NT2/D1 (cell line): ENCODE measurements around the gene ZNF837.
A peak's percentile ranks its signal among the peaks of the same experiment; 100 is the strongest.

Experiments
- DNase-seq: peaks from one replicate; pipeline ENCODE4 v3.0.0-alpha.2; 2011; ENCODE audit warnings: low read depth, low spot score
- H3K27me3 ChIP-seq: 2 replicates; pipeline ENCODE4 v1.6.0; 2011; ENCODE audit warnings: mild to moderate bottlenecking; ENCODE audit not compliant: insufficient read length, insufficient read depth
- H3K36me3 ChIP-seq: 2 replicates; pipeline ENCODE4 v1.6.1; 2011; ENCODE audit warnings: mild to moderate bottlenecking, low read length, mixed read lengths; ENCODE audit not compliant: insufficient read depth, insufficient read length
- H3K4me1 ChIP-seq: 2 replicates; pipeline ENCODE4 v1.5.1; 2011; ENCODE audit not compliant: insufficient read depth, insufficient read length
- H3K4me3 ChIP-seq: 2 replicates; pipeline ENCODE4 v1.5.1; 2011; ENCODE audit warnings: low read depth; ENCODE audit not compliant: insufficient read length
- H3K9ac ChIP-seq: 2 replicates; pipeline ENCODE4 v1.6.0; 2011; ENCODE audit warnings: low read depth; ENCODE audit not compliant: insufficient read length
- H3K9me3 ChIP-seq: 2 replicates; pipeline ENCODE4 v1.5.1; 2011; ENCODE audit warnings: mild to moderate bottlenecking, low read length; ENCODE audit not compliant: insufficient read depth
- SUZ12 ChIP-seq: IDR thresholded peaks from 2 replicates; pipeline ENCODE4 v1.6.1; 2011; ENCODE audit not compliant: insufficient read length, insufficient read depth; ENCODE audit errors: extremely low read depth
- YY1 ChIP-seq: IDR thresholded peaks from 2 replicates; pipeline ENCODE4 v1.6.1; 2011; ENCODE audit not compliant: insufficient read length, insufficient read depth
- ZNF274 ChIP-seq: IDR thresholded peaks from 2 replicates; pipeline ENCODE4 v1.6.1; 2011; ENCODE audit warnings: mild to moderate bottlenecking, low read depth, low read length

The ZNF837 gene

GRCh38 chr19:58400316-58400915 lies 19.6 kb upstream of the ZNF837 start:
- H3K4me3 ChIP-seq: peak overlapping the region; percentile 64
- peaks cover 18% of the 10 kb centered on the region for H3K36me3 ChIP-seq
- TF ChIP-seq ZNF274 (no peak), YY1 (no peak), SUZ12 (no peak)
- DNase-seq: no peak
- no peaks in the 10 kb centered on the region for H3K9me3 ChIP-seq
- H3K4me1 ChIP-seq: peaks cover 9% of the 10 kb centered on the region
- peak overlapping the region; percentile 80 for H3K9ac ChIP-seq
- H3K27me3 ChIP-seq: no peaks in the 10 kb centered on the region

- H3K4me3 ChIP-seq: no peak overlapping the region
- peaks cover 11% of the 10 kb centered on the region for H3K4me1 ChIP-seq
- no peaks in the 10 kb centered on the region for H3K9me3 ChIP-seq
- no peak for TF ChIP-seq SUZ12
- TF ChIP-seq ZNF274: no peak
- no peak for TF ChIP-seq YY1
- no peaks in the 10 kb centered on the region for H3K27me3 ChIP-seq
- H3K36me3 ChIP-seq: peaks cover 23% of the 10 kb centered on the region
- DNase-seq: no peak
- H3K9ac ChIP-seq: peak overlapping the region; percentile 80
Measured at GRCh38 chr19:58399903-58400302, 19.1 kb upstream of the ZNF837 start.

DNA sequence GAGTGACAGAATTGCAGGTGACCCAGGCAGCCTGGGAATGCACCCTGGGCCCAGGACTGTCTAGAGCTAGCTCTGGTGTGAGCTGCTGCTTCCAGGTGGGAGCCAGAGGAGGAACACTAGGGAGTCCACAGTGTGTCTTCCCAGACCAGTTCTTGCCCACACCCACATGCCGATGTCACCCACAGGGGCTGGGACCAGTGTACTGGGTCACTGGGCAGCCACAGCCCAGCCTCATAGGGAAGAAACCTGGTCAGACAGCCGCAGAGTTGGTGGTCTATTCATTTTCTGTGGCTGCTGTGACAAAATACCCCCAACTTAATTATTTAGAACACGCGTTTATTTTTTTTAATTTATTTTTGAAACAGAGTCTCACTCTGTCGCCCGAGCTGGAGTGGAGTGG lies 17.7 kb upstream of the ZNF837 start:
- H3K27me3 ChIP-seq: no peaks in the 10 kb centered on the region
- DNase-seq: no peak
- H3K9ac ChIP-seq: no peak overlapping the region
- no peak overlapping the region for H3K4me3 ChIP-seq
- H3K9me3 ChIP-seq: no peaks in the 10 kb centered on the region
- no peak for TF ChIP-seq SUZ12
- TF ChIP-seq YY1: no peak
- TF ChIP-seq ZNF274: no peak
- peaks cover 36% of the 10 kb centered on the region for H3K36me3 ChIP-seq
- H3K4me1 ChIP-seq: peaks cover 11% of the 10 kb centered on the region

DNA sequence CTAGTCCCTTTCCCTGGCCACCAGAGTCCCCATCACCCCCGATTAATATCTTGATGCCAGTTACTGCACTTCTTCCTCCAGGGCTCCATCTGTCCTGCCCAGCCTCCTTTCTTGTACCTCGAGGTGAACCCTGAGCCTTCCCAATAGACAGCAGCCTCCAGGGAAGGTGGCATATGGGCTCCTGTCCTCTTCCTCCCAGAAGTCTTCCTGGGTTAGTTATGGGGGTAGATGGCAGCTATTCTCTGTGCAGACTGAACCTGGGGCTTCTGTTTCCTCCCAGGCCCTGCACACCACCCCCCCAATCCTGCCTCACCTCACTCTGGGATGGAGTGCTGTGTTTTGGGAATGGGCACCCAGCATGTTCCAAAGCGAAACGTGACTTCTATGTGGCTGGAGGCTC lies 17.3 kb upstream of the ZNF837 start:
- Histone ChIP-seq H3K9me3 (no peaks in the 10 kb centered on the region), H3K36me3 (peaks cover 41% of the 10 kb centered on the region), H3K4me1 (peaks cover 12% of the 10 kb centered on the region), H3K4me3 (no peak overlapping the region), H3K9ac (no peak overlapping the region), H3K27me3 (no peaks in the 10 kb centered on the region)
- no peak for TF ChIP-seq YY1
- TF ChIP-seq ZNF274: no peak
- TF ChIP-seq SUZ12: no peak
- no peak for DNase-seq

GRCh38 chr19:58397533-58398037 lies 16.8 kb upstream of the ZNF837 start:
- no peak overlapping the region for H3K9ac ChIP-seq
- no peak overlapping the region for H3K4me3 ChIP-seq
- H3K36me3 ChIP-seq: peaks cover 46% of the 10 kb centered on the region
- TF ChIP-seq YY1 (no peak), SUZ12 (no peak), ZNF274 (no peak)
- H3K27me3 ChIP-seq: no peaks in the 10 kb centered on the region
- H3K4me1 ChIP-seq: peaks cover 14% of the 10 kb centered on the region
- no peaks in the 10 kb centered on the region for H3K9me3 ChIP-seq
- no peak for DNase-seq

- no peak overlapping the region for H3K9ac ChIP-seq
- H3K4me3 ChIP-seq: no peak overlapping the region
- H3K9me3 ChIP-seq: no peaks in the 10 kb centered on the region
- no peaks in the 10 kb centered on the region for H3K27me3 ChIP-seq
- TF ChIP-seq ZNF274: no peak
- TF ChIP-seq SUZ12: no peak
- no peak for TF ChIP-seq YY1
- peaks cover 50% of the 10 kb centered on the region for H3K36me3 ChIP-seq
- peaks cover 14% of the 10 kb centered on the region for H3K4me1 ChIP-seq
- no peak for DNase-seq
Measured at GRCh38 chr19:58396691-58397532, 16.1 kb upstream of the ZNF837 start.

GRCh38 chr19:58395979-58396627 lies 15.3 kb upstream of the ZNF837 start:
- Histone ChIP-seq H3K4me1 (peaks cover 14% of the 10 kb centered on the region), H3K9ac (no peak overlapping the region), H3K9me3 (no peaks in the 10 kb centered on the region), H3K27me3 (no peaks in the 10 kb centered on the region), H3K4me3 (no peak overlapping the region), H3K36me3 (peaks cover 58% of the 10 kb centered on the region)
- no peak for DNase-seq
- no peak for TF ChIP-seq ZNF274
- no peak for TF ChIP-seq YY1
- TF ChIP-seq SUZ12: no peak
